GM21515 (cell line): Measurements from ENCODE around the gene CAMK2G.
"Not testable (repeated sequence)": the region's sequence is repeated elsewhere in the genome, so short reads cannot be mapped to it uniquely, and the experiment has no call there.

Experiments used
- ATAC-seq: cut with Tn5 transposase; IDR thresholded peaks from one replicate; pipeline ENCODE4 v1.9.1; 2021; ENCODE audit not compliant: unreplicated experiment

CAMK2G gene

DNA sequence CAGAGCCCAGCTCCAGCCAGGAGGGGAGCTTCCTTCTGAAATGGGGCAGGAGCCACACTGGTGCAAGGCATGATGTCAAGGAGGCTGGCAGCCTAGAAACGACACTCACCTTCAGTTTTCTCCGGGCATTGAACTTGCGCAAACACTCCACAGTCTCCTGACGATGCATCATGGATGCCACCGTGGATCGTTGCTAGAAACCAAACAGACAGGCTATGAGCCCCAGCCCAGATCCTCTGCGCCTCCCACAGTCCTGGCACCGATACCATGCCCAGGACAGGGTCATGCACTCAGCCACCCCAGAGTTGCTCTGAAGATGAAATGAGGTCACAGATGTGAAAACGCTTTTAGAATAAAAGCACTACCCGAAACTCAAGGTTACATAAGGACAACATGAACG, 32.0 kb downstream of the CAMK2G start:
- ATAC-seq, result no peak

GRCh38 chr10:73841526-73842285, 32.6 kb downstream of the CAMK2G start:
- ATAC-seq, result no peak

GRCh38 chr10:73841061-73841421, 33.3 kb downstream of the CAMK2G start:
- ATAC-seq, result no peak

DNA sequence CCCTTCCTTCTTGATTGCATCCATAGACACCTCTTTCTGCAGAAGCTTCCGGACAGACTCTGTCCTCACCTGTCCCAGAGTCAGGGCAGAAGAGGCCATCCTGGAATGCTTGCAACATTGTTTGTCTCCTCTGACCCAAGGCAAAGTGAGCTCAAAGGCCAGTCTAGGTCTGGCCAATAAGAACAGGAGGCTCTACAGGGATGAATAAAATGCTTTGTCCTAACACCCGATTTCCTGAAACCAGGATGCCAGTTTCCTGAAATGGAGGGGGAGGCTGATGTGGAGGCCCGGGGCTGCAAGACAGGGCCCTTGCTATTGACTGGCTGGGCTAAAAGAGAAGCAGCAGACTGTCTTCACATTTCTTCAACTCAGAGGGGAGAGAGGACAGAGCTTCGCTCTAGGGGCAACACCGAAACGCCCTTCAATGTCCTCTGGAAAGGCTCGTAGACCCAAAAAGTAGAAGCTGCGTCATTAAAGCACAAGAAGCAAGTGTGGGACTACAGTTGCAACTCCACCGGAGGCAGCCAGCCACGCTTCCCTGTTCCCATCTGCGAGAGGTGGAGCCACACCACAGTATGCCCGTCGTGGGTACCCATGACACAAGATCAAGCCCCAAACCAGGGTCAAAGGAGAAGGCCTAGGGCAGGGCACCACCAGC, 33.8 kb downstream of the CAMK2G start:
- no peak for ATAC-seq

- no peak for ATAC-seq
Observed at GRCh38 chr10:73840056-73840402, 34.3 kb downstream of the CAMK2G start.

GRCh38 chr10:73839276-73839966, 34.9 kb downstream of the CAMK2G start:
- ATAC-seq, result no peak

- ATAC-seq, result no peak
Observed at GRCh38 chr10:73838827-73839226, 35.5 kb downstream of the CAMK2G start.

DNA sequence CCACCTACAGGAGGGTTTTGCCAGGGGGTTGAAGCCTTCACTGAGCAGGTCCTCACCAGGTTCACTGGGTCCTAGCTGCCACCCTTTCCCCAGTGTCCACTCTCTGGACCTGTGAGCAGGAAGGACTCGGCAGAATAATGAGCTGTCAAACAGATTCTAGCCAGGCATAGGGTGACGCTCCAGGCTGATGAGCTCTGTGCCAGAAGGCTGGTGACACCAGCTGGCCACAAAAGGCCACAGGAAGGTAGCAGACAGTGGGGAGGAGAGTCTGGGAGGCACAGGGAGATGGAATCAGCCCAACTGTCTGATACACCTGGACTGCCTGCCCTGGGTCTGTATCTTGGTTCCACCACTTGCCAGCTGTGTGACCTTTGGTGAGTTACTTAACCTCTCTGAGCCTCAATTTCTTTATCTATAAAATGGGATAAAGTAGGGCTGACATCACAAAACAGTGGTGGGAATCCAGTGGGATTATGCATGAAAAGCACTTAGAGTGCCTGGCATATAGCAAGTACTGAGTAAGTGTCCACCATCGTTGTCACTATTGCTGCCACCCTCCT, 36.3 kb downstream of the CAMK2G start:
- ATAC-seq, result no peak

GRCh38 chr10:73837072-73837471, 37.3 kb downstream of the CAMK2G start:
- ATAC-seq, result no peak

- no peak for ATAC-seq
Observed at GRCh38 chr10:73836427-73836980, 37.9 kb downstream of the CAMK2G start.

DNA sequence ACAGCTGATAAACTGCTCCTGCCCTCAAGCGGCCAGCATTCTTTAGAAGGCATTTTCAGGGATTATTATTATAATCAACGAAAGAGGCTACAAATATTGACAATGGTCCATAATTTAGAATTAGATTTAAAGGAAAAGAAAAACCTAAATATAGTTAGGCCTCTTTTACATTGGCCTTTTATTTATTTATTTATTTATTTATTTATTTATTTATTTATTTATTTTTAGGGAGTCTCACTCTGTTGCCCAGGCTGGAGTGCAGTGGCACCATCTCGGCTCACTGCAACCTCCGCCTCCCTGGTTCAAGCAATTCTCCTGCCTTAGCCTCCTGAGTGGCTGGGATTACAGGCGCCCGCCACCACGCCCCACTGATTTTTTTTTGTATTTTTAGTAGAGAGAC, 45.3 kb downstream of the CAMK2G start:
- ATAC-seq, result not testable (repeated sequence)

GRCh38 chr10:73828161-73828560, 46.2 kb downstream of the CAMK2G start:
- ATAC-seq, result no peak

DNA sequence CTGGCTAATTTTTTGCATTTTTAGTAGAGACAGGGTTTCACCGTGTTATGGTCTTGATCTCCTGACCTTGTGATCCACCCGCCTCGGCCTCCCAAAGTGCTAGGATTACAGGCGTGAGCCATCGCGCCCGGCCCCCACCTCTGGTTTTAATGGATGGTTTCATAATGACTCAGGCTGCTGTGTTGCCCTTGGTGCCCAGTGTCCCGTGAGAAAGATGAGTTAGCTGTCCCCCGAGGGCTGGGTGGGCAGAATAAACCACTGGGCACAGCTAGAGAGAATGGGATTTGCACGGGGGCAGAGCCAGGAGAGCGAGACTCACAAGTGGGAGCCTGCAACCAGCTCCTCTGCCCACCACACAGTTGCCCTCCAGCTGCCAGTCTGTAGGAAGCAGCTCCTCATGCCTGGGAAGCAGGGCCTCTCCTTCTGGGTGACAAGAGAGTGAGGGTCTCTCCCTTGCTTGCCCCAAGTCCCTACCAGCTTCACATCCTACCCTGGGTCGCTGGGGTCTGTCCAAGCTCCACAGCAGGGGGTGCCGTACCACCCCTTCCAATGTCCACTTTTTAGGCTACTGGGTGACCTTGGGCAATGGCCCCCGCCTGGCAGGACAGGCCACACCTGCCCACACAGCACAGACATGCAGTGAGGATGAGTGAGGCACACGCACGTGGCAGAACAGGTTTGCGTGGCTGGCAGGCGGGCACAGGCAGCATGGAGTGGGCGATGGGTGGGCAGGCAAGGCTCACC, 46.8 kb downstream of the CAMK2G start:
- ATAC-seq, result no peak

GRCh38 chr10:73824146-73824725, 50.1 kb downstream of the CAMK2G start:
- ATAC-seq, result no peak

DNA sequence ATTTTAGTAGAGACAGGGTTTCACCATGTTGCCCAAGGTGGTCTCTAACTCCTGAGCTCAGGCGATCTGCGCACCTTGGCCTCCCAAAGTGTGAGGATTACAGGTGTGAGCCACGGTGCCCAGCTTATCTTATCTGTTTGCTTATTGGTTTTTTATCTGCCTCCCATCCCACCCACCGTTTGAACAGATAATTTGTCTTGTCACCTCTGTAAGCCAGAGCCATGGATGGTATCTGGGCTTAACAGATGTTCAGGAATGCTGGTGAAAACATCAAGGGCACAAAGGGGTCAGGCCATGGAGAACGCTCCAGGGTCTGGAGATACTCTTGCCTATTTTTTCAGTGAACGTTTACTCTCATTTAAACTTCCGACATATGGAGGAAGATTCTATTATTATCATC, 51.0 kb downstream of the CAMK2G start:
- no peak for ATAC-seq

- ATAC-seq, result no peak
Observed at GRCh38 chr10:73819513-73820093, 54.8 kb downstream of the CAMK2G start.

DNA sequence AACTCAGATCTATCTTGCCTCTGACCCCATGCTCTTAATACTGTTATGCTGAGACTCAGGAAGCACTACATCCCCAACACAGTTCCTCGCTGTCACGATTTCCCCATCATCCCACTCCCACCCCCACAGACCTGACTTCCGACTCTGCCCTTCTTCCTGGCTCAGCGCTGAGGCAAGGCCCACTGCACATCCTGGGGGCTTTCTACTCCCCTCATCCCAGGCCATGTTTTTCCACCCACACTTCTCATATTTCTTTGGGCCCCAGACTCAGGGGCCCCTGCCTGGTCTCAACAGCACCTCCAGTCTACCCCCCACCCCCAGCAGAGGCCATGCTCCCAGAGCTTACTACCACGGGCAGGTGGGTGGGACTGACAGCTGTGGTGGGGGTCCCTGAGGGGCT, 55.3 kb downstream of the CAMK2G start:
- no peak for ATAC-seq

DNA sequence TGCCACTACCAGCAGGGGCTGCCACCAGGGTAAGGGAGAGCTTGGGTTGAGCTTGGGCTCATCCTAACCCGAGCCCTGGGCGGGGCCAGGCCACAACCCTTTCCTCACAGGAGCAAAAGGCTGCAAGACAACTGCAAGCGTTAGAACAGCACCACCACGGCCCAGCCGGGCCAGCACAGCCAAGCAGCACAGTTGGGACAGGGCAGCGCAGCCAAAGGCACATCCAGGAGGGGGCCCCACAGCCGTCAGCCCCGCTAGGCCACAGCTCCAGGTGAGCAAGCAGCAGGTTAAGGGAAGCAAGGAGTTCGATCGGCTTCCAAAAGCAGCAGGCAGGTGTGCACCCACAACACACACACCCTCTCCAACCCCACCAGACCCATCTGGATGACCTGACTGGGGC, 56.0 kb downstream of the CAMK2G start:
- ATAC-seq, result no peak

DNA sequence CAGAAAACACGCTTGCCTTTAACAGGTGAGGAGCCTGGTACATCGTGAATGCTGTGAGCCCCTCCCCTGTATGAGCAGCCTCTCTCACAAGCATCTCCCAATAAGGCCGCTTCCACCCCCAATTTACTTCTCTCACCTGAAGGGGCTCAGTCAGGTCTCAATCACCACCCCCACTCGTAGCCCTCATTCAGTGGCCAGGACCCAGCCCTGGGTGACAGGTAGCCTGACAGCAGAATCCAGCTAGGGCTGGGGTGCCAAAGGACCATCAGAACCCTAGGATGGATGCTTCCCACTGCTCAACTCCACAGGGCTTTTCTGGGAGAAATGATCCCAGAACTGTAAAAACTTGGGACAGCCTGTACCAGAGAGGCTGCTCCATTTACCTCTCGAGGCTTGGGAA, 56.5 kb downstream of the CAMK2G start:
- no peak for ATAC-seq
